OCI-LY7 (cell line): ENCODE measurements around the gene GRM1.

Experiments used
- EZH2phosphoT487 ChIP-seq: fragments of 200-600 bp; sonication (generic); IDR thresholded peaks from 2 replicates; pipeline ENCODE4 v1.6.1; 2018; ENCODE audit warnings: low read depth, borderline replicate concordance, mild to moderate bottlenecking, mixed run types, antibody characterized with exemption, low read length, moderate library complexity, mixed read lengths
- TF ChIP-seq, protein P1 (sequence below): fragments of 200-600 bp; sonication (generic); conservative IDR thresholded peaks from 2 replicates; pipeline ENCODE4 v1.5.1; 2014; ENCODE audit warnings: mild to moderate bottlenecking, antibody characterized with exemption, low read length, moderate library complexity, mixed read lengths

DNA sequence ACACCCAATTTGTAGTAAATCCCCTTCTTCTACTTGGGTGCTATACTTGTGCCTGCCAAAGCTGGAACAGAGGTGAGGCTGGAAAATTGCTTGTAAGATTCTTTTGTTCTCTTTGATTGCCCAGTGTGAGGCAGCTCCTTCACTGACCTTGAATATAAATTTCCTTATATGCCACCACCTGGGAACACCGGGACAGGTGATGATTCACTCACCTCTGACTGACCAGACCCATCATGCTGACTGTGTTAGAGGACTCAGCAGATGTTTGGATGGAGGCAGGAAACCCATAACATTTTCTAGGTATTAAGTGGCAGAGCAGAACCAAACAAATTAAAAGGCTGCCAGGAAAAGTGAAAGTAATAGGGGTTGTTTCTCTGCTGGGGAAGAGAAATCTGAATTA lies 120.9 kb downstream of the GRM1 start:
- TF ChIP-seq, protein P1, sequence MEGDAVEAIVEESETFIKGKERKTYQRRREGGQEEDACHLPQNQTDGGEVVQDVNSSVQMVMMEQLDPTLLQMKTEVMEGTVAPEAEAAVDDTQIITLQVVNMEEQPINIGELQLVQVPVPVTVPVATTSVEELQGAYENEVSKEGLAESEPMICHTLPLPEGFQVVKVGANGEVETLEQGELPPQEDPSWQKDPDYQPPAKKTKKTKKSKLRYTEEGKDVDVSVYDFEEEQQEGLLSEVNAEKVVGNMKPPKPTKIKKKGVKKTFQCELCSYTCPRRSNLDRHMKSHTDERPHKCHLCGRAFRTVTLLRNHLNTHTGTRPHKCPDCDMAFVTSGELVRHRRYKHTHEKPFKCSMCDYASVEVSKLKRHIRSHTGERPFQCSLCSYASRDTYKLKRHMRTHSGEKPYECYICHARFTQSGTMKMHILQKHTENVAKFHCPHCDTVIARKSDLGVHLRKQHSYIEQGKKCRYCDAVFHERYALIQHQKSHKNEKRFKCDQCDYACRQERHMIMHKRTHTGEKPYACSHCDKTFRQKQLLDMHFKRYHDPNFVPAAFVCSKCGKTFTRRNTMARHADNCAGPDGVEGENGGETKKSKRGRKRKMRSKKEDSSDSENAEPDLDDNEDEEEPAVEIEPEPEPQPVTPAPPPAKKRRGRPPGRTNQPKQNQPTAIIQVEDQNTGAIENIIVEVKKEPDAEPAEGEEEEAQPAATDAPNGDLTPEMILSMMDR, result no peak
- no peak for TF ChIP-seq EZH2phosphoT487
